K562 (cell line): ENCODE data around the gene LBP. TPM values are rescaled to one million over a fixed set of nuclear protein-coding genes. Genes with fewer than 3 reads are reported as not detected.

ENCODE experiments used
- CBFA2T3 ChIP-seq: fragments of 450-650 bp; IDR thresholded peaks from 2 replicates; pipeline ENCODE4 v1.6.1; 2017
- ELF2 ChIP-seq: fragments of 250-450 bp; sonication (Bioruptor Pico); IDR thresholded peaks from 2 replicates; pipeline ENCODE4 v1.5.0; 2021; ENCODE audit warnings: mild to moderate bottlenecking
- HDAC1 ChIP-seq, 2 experiments: fragments of 450-650 bp; IDR thresholded peaks; 2 replicates each; pipeline ENCODE4 v1.6.1; 2016 to 2017; ENCODE audit warnings: inconsistent platforms in 1 of 2, mild to moderate bottlenecking in 1 of 2, moderate library complexity in 1 of 2
- HLTF ChIP-seq: fragments of 450-650 bp; IDR thresholded peaks from 2 replicates; pipeline ENCODE4 v1.6.1; 2016
- HNRNPL ChIP-seq: fragments of 200-400 bp; formaldehyde crosslinking; IDR thresholded peaks from 2 replicates; pipeline ENCODE4 v1.6.1; 2017; ENCODE audit warnings: low read depth, mild to moderate bottlenecking, low read length
- MTA2 ChIP-seq: fragments of 450-650 bp; IDR thresholded peaks from 2 replicates; pipeline ENCODE4 v1.6.1; 2016; ENCODE audit warnings: low read depth
- NR3C1 ChIP-seq: sonication (generic); formaldehyde crosslinking; IDR thresholded peaks from 2 replicates; pipeline ENCODE4 v1.8.1; 2022; ENCODE audit warnings: missing genetic modification reagents
- PBX2 ChIP-seq, 2 experiments: IDR thresholded peaks in 1 of 2; conservative IDR thresholded peaks in 1 of 2; 2 replicates each; pipeline ENCODE4 v1.6.1; 2016; ENCODE audit warnings: low read depth in 2 of 2, mild to moderate bottlenecking in 1 of 2, missing compliant biosample characterization in 1 of 2, missing genetic modification characterization in 1 of 2, moderate library complexity in 1 of 2
- PREB ChIP-seq: sonication (generic); formaldehyde crosslinking; IDR thresholded peaks from 2 replicates; pipeline ENCODE4 v1.8.1; 2023; ENCODE audit warnings: mild to moderate bottlenecking, missing genetic modification reagents
- RAD21 ChIP-seq, 2 experiments: fragments of 250-450 bp in 1 of 2; fragments of 450-650 bp in 1 of 2; sonication (Bioruptor Pico) in 1 of 2; formaldehyde crosslinking in 1 of 2; IDR thresholded peaks in 1 of 2; conservative IDR thresholded peaks in 1 of 2; 2 replicates each; pipeline versions ENCODE4 v1.4.0 to v1.8.0; 2020 to 2022; ENCODE audit warnings: mild to moderate bottlenecking in 2 of 2, moderate library complexity in 1 of 2
- RFX1 ChIP-seq: fragments of 450-650 bp; IDR thresholded peaks from 2 replicates; pipeline ENCODE4 v1.6.1; 2016; ENCODE audit warnings: mild to moderate bottlenecking, moderate library complexity
- SMARCA5 ChIP-seq: fragments of 450-650 bp; IDR thresholded peaks from 2 replicates; pipeline ENCODE4 v1.6.1; 2016
- TAL1 ChIP-seq: fragments of 450-650 bp; IDR thresholded peaks from 2 replicates; pipeline ENCODE4 v1.6.1; 2016; ENCODE audit warnings: mild to moderate bottlenecking
- THRB ChIP-seq: fragments of 450-650 bp; formaldehyde crosslinking; conservative IDR thresholded peaks from 2 replicates; pipeline ENCODE4 v1.4.0; 2022; ENCODE audit warnings: mild to moderate bottlenecking, missing genetic modification characterization
- USF2 ChIP-seq: sonication (generic); formaldehyde crosslinking; IDR thresholded peaks from 2 replicates; pipeline ENCODE4 v1.5.0; 2020; ENCODE audit warnings: missing genetic modification reagents
- ZBTB11 ChIP-seq, 3 experiments: fragments of 200-800 bp in 1 of 3; fragments of 250-450 bp in 1 of 3; fragments of 450-650 bp in 1 of 3; sonication (Bioruptor Pico) in 1 of 3; sonication (Bioruptor generic) in 1 of 3; formaldehyde crosslinking in 1 of 3; IDR thresholded peaks; 2 replicates each; pipeline versions ENCODE4 v1.6.1 to v1.8.0; 2016 to 2022; ENCODE audit warnings: mild to moderate bottlenecking in 2 of 3, missing genetic modification characterization in 2 of 3, missing compliant biosample characterization in 1 of 3, moderate library complexity in 1 of 3
- ZNF12 ChIP-seq: sonication (generic); formaldehyde crosslinking; IDR thresholded peaks from 2 replicates; pipeline ENCODE4 v1.4.0; 2020; ENCODE audit warnings: mild to moderate bottlenecking, missing genetic modification reagents
- ZNF146 ChIP-seq: IDR thresholded peaks from one replicate; pipeline ENCODE4 v1.6.1; 2018; ENCODE audit warnings: missing compliant biosample characterization; ENCODE audit not compliant: unreplicated experiment
- polyA plus RNA-seq, 8 experiments: library from polyadenylated mRNA; depleted of rRNA in 4 of 8; stranded (reverse) in 5 of 8; unstranded in 3 of 8; fragments of >200 nt; fragmentation: Nextera tagmentation in 2 of 8; fragmentation: Illumina TruSeq in 1 of 8; extraction: Ambion mirVana in 2 of 8; extraction: Trizol in 1 of 8; gene quantifications; 2 replicates each; pipeline versions ENCODE4 v1.2.1 to v1.2.3, GENCODE V29; 2011 to 2014; ENCODE audit warnings: inconsistent platforms in 1 of 8, missing spikeins in 1 of 8
- total RNA-seq, 7 experiments: library from RNA; depleted of rRNA in 6 of 7; stranded (reverse); fragments of >200 nt in 6 of 7; fragmentation: Illumina TruSeq in 2 of 7; extraction: Trizol in 2 of 7; gene quantifications; 2 replicates each; pipeline versions ENCODE4 v1.2.1 to v1.2.3, GENCODE V29; 2011 to 2021; ENCODE audit warnings: low replicate concordance in 1 of 7

Gene LBP
- total and polyA plus RNA-seq, 9 of the 15 experiments (the other 6 are each of a cell fraction or from before 2014, with no cell fraction given): 0.06 to 0.31 (median 0.09) TPM; not detected in 3

- TF ChIP-seq PREB (CRISPR knock-in tag) (no peak), PBX2 (CRISPR knock-in tag; IDR thresholded peaks at IDR 0.05; ENCODE audit: low read depth) (no peak), PBX2 (tag; conservative IDR thresholded peaks at IDR 0.05; ENCODE audit: low read depth) (0 out of 2 replicates have a peak, but pooled peaks have one; percentile 11), RAD21 (CRISPR knock-in tag; conservative IDR thresholded peaks at IDR 0.05 in 1 of 2, IDR thresholded peaks at IDR 0.05 in 1 of 2) (no peak), CBFA2T3 (no peak), ZBTB11 (CRISPR knock-in tag; IDR thresholded peaks at IDR 0.05) (no peak), USF2 (CRISPR knock-in tag) (peak; percentile 26; the same call in 1 of the 2 replicates), SMARCA5 (no peak), ZNF12 (no peak), NR3C1 (CRISPR knock-in tag) (no peak), THRB (CRISPR knock-in tag) (0 out of 2 replicates have a peak, but pooled peaks have one; percentile 58), RFX1 (no peak), ELF2 (CRISPR knock-in tag) (no peak), MTA2 (no peak), HNRNPL (no peak), HDAC1 (IDR thresholded peaks at IDR 0.05) (no peak), TAL1 (no peak), ZNF146 (CRISPR knock-in tag) (no peak), HLTF (no peak)
Measured at GRCh38 chr20:38426006-38426897, 80.0 kb downstream of the LBP start (continued).
